HepG2 (cell line): ENCODE results near the gene KATNB1. TPM values are rescaled to one million over a fixed set of nuclear protein-coding genes. Genes with fewer than 3 reads are reported as not detected.
A peak's percentile ranks its signal among the peaks of the same experiment; 100 is the strongest.

ENCODE experiments used
- ATAC-seq: fragments of 200-7000 bp; cut with Tn5 transposase; 3 replicates; pipeline ENCODE4 v1.9.1; 2020; ENCODE audit warnings: mild to moderate bottlenecking, moderate library complexity
- BruUV-seq: library from RNA; stranded (reverse); fragments of 400-500 nt; replicated peaks from 2 replicates; lab custom pipeline; 2021; lab: Mats Ljungman, UMichigan
- CTCF ChIA-PET: fragments of 300-600 bp; formaldehyde crosslinking; extraction: SDS; loops from one replicate; lab custom pipeline; 2021; ENCODE audit warnings: low total read pairs, inconsistent platforms, low intra/inter-chr PET ratio; lab: Yijun Ruan, JAX
- POLR2A ChIA-PET: fragments of 350-600 bp; sonication (Branson Sonifier 250); formaldehyde crosslinking; loops from one replicate; lab custom pipeline; 2020; ENCODE audit warnings: antibody characterized with exemption, inconsistent platforms; lab: Yijun Ruan, JAX
- DNase-seq: peaks from one replicate; pipeline ENCODE4 v3.0.0-alpha.2; 2015; ENCODE audit warnings: low spot score
- FAIRE-seq: peaks from 3 replicates; lab custom pipeline; 2011; peaks lifted over from hg19 to GRCh38; lab: Jason Lieb, UNC
- H2AFZ ChIP-seq: one replicate; pipeline ENCODE4 v1.6.1; 2011; ENCODE audit warnings: low read length, inconsistent platforms
- H3K27ac ChIP-seq: fragments of 300-600 bp; 3 replicates; pipeline ENCODE4 v1.8.0; 2011; ENCODE audit warnings: mixed run types, mild to moderate bottlenecking, mixed read lengths, low read length, inconsistent platforms; ENCODE audit not compliant: insufficient read depth; ENCODE audit errors: extremely low read length
- H3K27me3 ChIP-seq, 2 experiments: fragments of 200-600 bp in 1 of 2; 2 replicates in 1 of 2; 3 replicates in 1 of 2; pipeline versions ENCODE4 v1.6.0 to v1.8.0; 2011; ENCODE audit warnings: low read length in 2 of 2, mild to moderate bottlenecking in 2 of 2, moderate library complexity in 2 of 2, inconsistent platforms in 1 of 2; ENCODE audit not compliant: insufficient read depth in 2 of 2, control insufficient read depth in 1 of 2
- H3K36me3 ChIP-seq, 2 experiments: fragments of 200-600 bp in 1 of 2; replicated peaks in 1 of 2; 2 replicates in 1 of 2; 3 replicates in 1 of 2; pipeline versions ENCODE4 v1.5.1 to v1.8.0; 2011; ENCODE audit warnings: low read length in 2 of 2, inconsistent platforms in 1 of 2; ENCODE audit not compliant: insufficient read depth in 2 of 2, control insufficient read depth in 1 of 2
- H3K4me1 ChIP-seq: 2 replicates; pipeline ENCODE4 v1.5.1; 2012; ENCODE audit warnings: low read length, inconsistent platforms; ENCODE audit not compliant: insufficient read depth
- H3K4me2 ChIP-seq: 2 replicates; pipeline ENCODE4 v1.6.0; 2011; ENCODE audit warnings: low read depth, low read length, inconsistent platforms
- H3K4me3 ChIP-seq, 3 experiments: fragments of 200-600 bp in 1 of 3; sonication (generic), shearing (Covaris generic) in 1 of 3; replicated peaks in 1 of 3; 2 replicates each; pipeline ENCODE4 v1.5.1; 2011 to 2016; ENCODE audit warnings: low read length in 3 of 3, inconsistent platforms in 2 of 3, low read depth in 2 of 3, mild to moderate bottlenecking in 2 of 3, control low read depth in 1 of 3, mixed read lengths in 1 of 3; ENCODE audit not compliant: insufficient read depth in 1 of 3
- H3K79me2 ChIP-seq: one replicate; pipeline ENCODE4 v1.6.1; 2011; ENCODE audit warnings: low read length, inconsistent platforms; ENCODE audit not compliant: insufficient read depth
- H3K9ac ChIP-seq: 2 replicates; pipeline ENCODE4 v1.6.0; 2011; ENCODE audit warnings: mild to moderate bottlenecking, low read depth, low read length, inconsistent platforms; ENCODE audit not compliant: insufficient read depth
- H3K9me3 ChIP-seq: 2 replicates; pipeline ENCODE4 v1.5.1; 2012; ENCODE audit warnings: mild to moderate bottlenecking, low read length
- H4K20me1 ChIP-seq: 2 replicates; pipeline ENCODE4 v1.6.0; 2011; ENCODE audit warnings: inconsistent platforms, mild to moderate bottlenecking, low read length, moderate library complexity; ENCODE audit not compliant: insufficient read depth
- ARID2 ChIP-seq: sonication (generic); formaldehyde crosslinking; IDR thresholded peaks from 2 replicates; pipeline ENCODE4 v1.8.1; 2022; ENCODE audit warnings: mild to moderate bottlenecking, missing genetic modification reagents, borderline replicate concordance
- CBX1 ChIP-seq: IDR thresholded peaks from one replicate; pipeline ENCODE4 v1.6.1; 2016; ENCODE audit warnings: antibody characterized with exemption, low read depth
- CBX2 ChIP-seq, 2 experiments: fragments of 200-600 bp in 1 of 2; sonication (generic); formaldehyde crosslinking in 1 of 2; IDR thresholded peaks; 2 replicates each; pipeline versions ENCODE4 v1.7.0 to v1.8.1; 2018 to 2022; ENCODE audit warnings: low read depth in 2 of 2, low read length in 1 of 2, mild to moderate bottlenecking in 1 of 2, missing genetic modification reagents in 1 of 2
- EED ChIP-seq: sonication (generic); formaldehyde crosslinking; IDR thresholded peaks from 2 replicates; pipeline ENCODE4 v1.5.0; 2020; ENCODE audit warnings: mild to moderate bottlenecking, missing genetic modification reagents
- HOXA5 ChIP-seq: sonication (generic); formaldehyde crosslinking; IDR thresholded peaks from 2 replicates; pipeline ENCODE4 v1.4.0; 2020; ENCODE audit warnings: missing genetic modification reagents
- JUN ChIP-seq: sonication (generic); formaldehyde crosslinking; IDR thresholded peaks from 2 replicates; pipeline ENCODE4 v1.4.0; 2020; ENCODE audit warnings: mild to moderate bottlenecking, missing genetic modification reagents
- LCORL ChIP-seq, 2 experiments: fragments of 450-650 bp in 1 of 2; sonication (generic) in 1 of 2; formaldehyde crosslinking in 1 of 2; IDR thresholded peaks; 2 replicates each; pipeline versions ENCODE4 v1.5.0 to v1.6.1; 2017 to 2020; ENCODE audit warnings: antibody characterized with exemption in 1 of 2, missing genetic modification reagents in 1 of 2
- MYNN ChIP-seq: sonication (generic); formaldehyde crosslinking; IDR thresholded peaks from 2 replicates; pipeline ENCODE4 v1.4.0; 2020; ENCODE audit warnings: mild to moderate bottlenecking, low read depth, missing genetic modification reagents
- PAF1 ChIP-seq: IDR thresholded peaks from 2 replicates; pipeline ENCODE4 v1.6.1; 2016; ENCODE audit warnings: missing genetic modification reagents, missing compliant biosample characterization
- PRPF4 ChIP-seq: fragments of 200-400 bp; formaldehyde crosslinking; IDR thresholded peaks from 2 replicates; pipeline ENCODE4 v1.6.1; 2016; ENCODE audit warnings: low read length, low read depth; ENCODE audit not compliant: poor library complexity, severe bottlenecking
- RBM22 ChIP-seq: fragments of 200-400 bp; formaldehyde crosslinking; optimal IDR thresholded peaks from 2 replicates; pipeline ENCODE3; 2017; ENCODE audit warnings: mild to moderate bottlenecking, low read length, moderate library complexity
- RFX1 ChIP-seq: fragments of 450-650 bp; IDR thresholded peaks from 2 replicates; pipeline ENCODE4 v1.6.1; 2017
- SP2 ChIP-seq: sonication (generic); formaldehyde crosslinking; IDR thresholded peaks from 2 replicates; pipeline ENCODE4 v1.5.1; 2020; ENCODE audit warnings: mild to moderate bottlenecking, missing genetic modification reagents
- ZNF225 ChIP-seq: sonication (generic); formaldehyde crosslinking; IDR thresholded peaks from 2 replicates; pipeline ENCODE4 v1.4.0; 2020; ENCODE audit warnings: mild to moderate bottlenecking, missing genetic modification reagents
- ZNF652 ChIP-seq: IDR thresholded peaks from 2 replicates; pipeline ENCODE4 v1.6.1; 2016; ENCODE audit warnings: low read depth, borderline replicate concordance
- ZNF703 ChIP-seq: sonication (generic); formaldehyde crosslinking; IDR thresholded peaks from 2 replicates; pipeline ENCODE4 v1.5.1; 2020; ENCODE audit warnings: missing genetic modification reagents, mild to moderate bottlenecking, moderate library complexity, borderline replicate concordance
- ZNF775 ChIP-seq: sonication (generic); formaldehyde crosslinking; IDR thresholded peaks from 2 replicates; pipeline ENCODE4 v1.4.0; 2020; ENCODE audit warnings: missing genetic modification reagents, mild to moderate bottlenecking, moderate library complexity, borderline replicate concordance
- ZNF780A ChIP-seq: sonication (generic); formaldehyde crosslinking; IDR thresholded peaks from 2 replicates; pipeline ENCODE4 v1.8.0; 2022; ENCODE audit warnings: mild to moderate bottlenecking, missing genetic modification reagents, moderate library complexity
- ZSCAN22 ChIP-seq: sonication (generic); formaldehyde crosslinking; IDR thresholded peaks from 2 replicates; pipeline ENCODE4 v1.4.0; 2020; ENCODE audit warnings: mild to moderate bottlenecking, missing genetic modification reagents
- WGBS: methylation state at CpG from one replicate; pipeline ENCODE4 v1.1.6; 2017; ENCODE audit warnings: low lambda C conversion rate; 5-methylcytosine and 5-hydroxymethylcytosine counted together
- in situ Hi-C: cut with HindIII; loops from 2 replicates; pipeline ENCODE4 v1.10.0; 2017; ENCODE audit warnings: low pct_unique_long_range_greater_than_20kb; ENCODE audit not compliant: extremely low pct_ligation_motif_present
- intact Hi-C: fragments of 100-400 bp; cut with micrococcal nuclease; formaldehyde crosslinking; loops from one replicate; pipeline ENCODE4 v1.10.0; 2022; ENCODE audit not compliant: unreplicated experiment
- polyA plus RNA-seq, 8 experiments: library from polyadenylated mRNA; depleted of rRNA in 3 of 8; stranded (reverse) in 7 of 8; unstranded in 1 of 8; fragments of >200 nt; fragmentation: Illumina TruSeq in 4 of 8; extraction: Trizol in 4 of 8; gene quantifications; 2 replicates each; pipeline versions ENCODE4 v1.2.1 to v1.2.3, GENCODE V29; 2011 to 2016; ENCODE audit warnings: low read depth in 4 of 8, missing spikeins in 1 of 8, mixed read lengths in 1 of 8; ENCODE audit not compliant: insufficient read depth in 1 of 8
- total RNA-seq, 5 experiments: library from RNA; depleted of rRNA; stranded (reverse); fragments of >200 nt; fragmentation: Illumina TruSeq; extraction: Trizol; gene quantifications; 2 replicates each; pipeline ENCODE4 v1.2.3, GENCODE V29; 2016; ENCODE audit warnings: low read depth in 1 of 5
- TF ChIP-seq, protein P1 (sequence below): conservative IDR thresholded peaks from 2 replicates; pipeline ENCODE4 v1.6.1; 2018; ENCODE audit warnings: missing genetic modification reagents
- TF ChIP-seq, protein P2 (sequence below): sonication (generic); formaldehyde crosslinking; IDR thresholded peaks from 2 replicates; pipeline ENCODE4 v1.4.0; 2020; ENCODE audit warnings: missing genetic modification reagents, borderline replicate concordance
- TF ChIP-seq, protein P3 (sequence below): sonication (generic); IDR thresholded peaks from 2 replicates; pipeline ENCODE4 v1.6.1; 2016; ENCODE audit warnings: low read depth, borderline replicate concordance

The KATNB1 gene
- total and polyA plus RNA-seq, 2 of the 13 experiments (the other 11 are each of a cell fraction or from before 2014, with no cell fraction given): 31.5 to 43.5 TPM

DNA sequence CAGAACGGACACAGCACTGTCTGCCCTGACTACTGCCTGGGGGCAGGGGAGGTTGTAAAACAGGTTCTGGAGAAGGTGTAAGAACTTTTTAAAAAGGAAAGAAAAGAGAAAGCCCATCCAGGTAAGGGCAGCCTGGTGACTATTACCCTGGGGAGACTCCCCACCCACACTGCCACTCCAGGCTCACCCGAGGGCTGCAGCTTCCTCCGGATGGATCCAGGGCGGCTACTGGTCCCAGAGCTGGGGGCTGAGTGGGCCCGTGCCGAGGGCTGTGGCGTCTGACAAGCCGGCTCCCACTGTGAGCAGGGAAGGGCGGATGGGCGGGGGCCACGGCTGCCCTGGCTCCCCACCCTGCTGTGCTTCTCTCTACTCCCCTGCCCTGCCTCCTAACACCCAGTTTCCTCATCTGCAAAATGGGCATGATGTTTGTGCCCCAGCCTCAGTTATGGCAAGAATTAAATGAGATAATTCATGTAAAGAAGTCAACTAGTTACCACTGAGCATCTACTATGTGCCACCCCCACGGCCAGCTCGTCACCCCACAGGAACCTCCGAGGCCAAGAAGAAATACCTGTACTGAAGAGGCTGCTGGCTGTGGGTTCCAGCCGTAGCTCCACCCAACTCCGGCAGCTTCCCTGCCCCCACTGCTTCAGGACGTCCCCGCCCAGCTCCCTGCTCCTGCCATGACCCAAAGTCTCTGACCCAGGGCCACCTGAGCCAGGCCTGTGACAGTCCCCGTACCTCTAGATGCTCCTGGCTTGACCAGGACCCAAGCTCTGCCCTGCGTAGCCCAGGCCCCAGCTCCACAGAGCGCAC, 24.2 kb downstream of the KATNB1 start:
- ChIA-PET CTCF (interaction anchor here (1.1 kb wide), 1 partner anchor 22 kb away, joined by 3 read pairs; no protein-coding TSS in a partner anchor), POLR2A (interaction anchor here (1.2 kb wide), 1 partner anchor 22 kb away, joined by 3 read pairs; no protein-coding TSS in a partner anchor)
- no peaks in the 10 kb centered on the region for H3K79me2 ChIP-seq
- H3K27me3 ChIP-seq: no peaks in the 10 kb centered on the region
- H3K4me1 ChIP-seq: no peaks in the 10 kb centered on the region
- no peak overlapping the region for H3K4me2 ChIP-seq
- peaks cover 25 to 51% of the 10 kb centered on the region in 2 experiments for H3K36me3 ChIP-seq
- no peak for ATAC-seq
- H3K27ac ChIP-seq: no peak overlapping the region
- no peaks in the 10 kb centered on the region for H4K20me1 ChIP-seq
- 97% methylated on average over 20 of the region's 21 CpGs for WGBS
- H3K9me3 ChIP-seq: no peaks in the 10 kb centered on the region
- BruUV-seq: no TSS peak
- H3K9ac ChIP-seq: no peak overlapping the region
- no peak for FAIRE-seq
- DNase-seq: no peak
- no peak overlapping the region for H3K4me3 ChIP-seq
- H2AFZ ChIP-seq: no peak overlapping the region
- in situ Hi-C loops: loop anchor here (5.0 kb wide), 2 partner anchors 103 to 243 kb away; partner anchors contain the start of genes USB1 and ZNF319
- intact Hi-C loops: no loop called here
- no peak for TF ChIP-seq PAF1 (CRISPR knock-in tag)
- no peak for TF ChIP-seq ZNF225 (CRISPR knock-in tag)
- no peak for TF ChIP-seq HOXA5 (CRISPR knock-in tag)
- TF ChIP-seq CBX1: no peak
- no peak for TF ChIP-seq ZNF780A (CRISPR knock-in tag)
- TF ChIP-seq CBX2 (IDR thresholded peaks at IDR 0.05; ENCODE audit: low read depth, low read length): no peak
- no peak for TF ChIP-seq CBX2 (CRISPR knock-in tag; IDR thresholded peaks at IDR 0.05; ENCODE audit: low read depth)
- no peak for TF ChIP-seq ZSCAN22
- no peak for TF ChIP-seq SP2 (CRISPR knock-in tag)
- no peak for TF ChIP-seq ARID2 (CRISPR knock-in tag)
- TF ChIP-seq MYNN: no peak
- TF ChIP-seq, protein P1, sequence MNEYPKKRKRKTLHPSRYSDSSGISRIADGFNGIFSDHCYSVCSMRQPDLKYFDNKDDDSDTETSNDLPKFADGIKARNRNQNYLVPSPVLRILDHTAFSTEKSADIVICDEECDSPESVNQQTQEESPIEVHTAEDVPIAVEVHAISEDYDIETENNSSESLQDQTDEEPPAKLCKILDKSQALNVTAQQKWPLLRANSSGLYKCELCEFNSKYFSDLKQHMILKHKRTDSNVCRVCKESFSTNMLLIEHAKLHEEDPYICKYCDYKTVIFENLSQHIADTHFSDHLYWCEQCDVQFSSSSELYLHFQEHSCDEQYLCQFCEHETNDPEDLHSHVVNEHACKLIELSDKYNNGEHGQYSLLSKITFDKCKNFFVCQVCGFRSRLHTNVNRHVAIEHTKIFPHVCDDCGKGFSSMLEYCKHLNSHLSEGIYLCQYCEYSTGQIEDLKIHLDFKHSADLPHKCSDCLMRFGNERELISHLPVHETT (CRISPR knock-in tag): no peak
- no peak for TF ChIP-seq LCORL (IDR thresholded peaks at IDR 0.05)
- no peak for TF ChIP-seq LCORL (CRISPR knock-in tag; IDR thresholded peaks at IDR 0.05)
- TF ChIP-seq PRPF4: no peak
- TF ChIP-seq, protein P2, sequence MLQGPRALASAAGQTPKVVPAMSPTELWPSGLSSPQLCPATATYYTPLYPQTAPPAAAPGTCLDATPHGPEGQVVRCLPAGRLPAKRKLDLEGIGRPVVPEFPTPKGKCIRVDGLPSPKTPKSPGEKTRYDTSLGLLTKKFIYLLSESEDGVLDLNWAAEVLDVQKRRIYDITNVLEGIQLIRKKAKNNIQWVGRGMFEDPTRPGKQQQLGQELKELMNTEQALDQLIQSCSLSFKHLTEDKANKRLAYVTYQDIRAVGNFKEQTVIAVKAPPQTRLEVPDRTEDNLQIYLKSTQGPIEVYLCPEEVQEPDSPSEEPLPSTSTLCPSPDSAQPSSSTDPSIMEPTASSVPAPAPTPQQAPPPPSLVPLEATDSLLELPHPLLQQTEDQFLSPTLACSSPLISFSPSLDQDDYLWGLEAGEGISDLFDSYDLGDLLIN (CRISPR knock-in tag): no peak
- no peak for TF ChIP-seq EED (CRISPR knock-in tag)
- TF ChIP-seq RBM22: peak; percentile 63
- TF ChIP-seq JUN: no peak
- no peak for TF ChIP-seq RFX1
- no peak for TF ChIP-seq ZNF775
- TF ChIP-seq, protein P3, sequence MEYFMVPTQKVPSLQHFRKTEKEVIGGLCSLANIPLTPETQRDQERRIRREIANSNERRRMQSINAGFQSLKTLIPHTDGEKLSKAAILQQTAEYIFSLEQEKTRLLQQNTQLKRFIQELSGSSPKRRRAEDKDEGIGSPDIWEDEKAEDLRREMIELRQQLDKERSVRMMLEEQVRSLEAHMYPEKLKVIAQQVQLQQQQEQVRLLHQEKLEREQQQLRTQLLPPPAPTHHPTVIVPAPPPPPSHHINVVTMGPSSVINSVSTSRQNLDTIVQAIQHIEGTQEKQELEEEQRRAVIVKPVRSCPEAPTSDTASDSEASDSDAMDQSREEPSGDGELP: no peak
- TF ChIP-seq ZNF703 (CRISPR knock-in tag): no peak
- TF ChIP-seq ZNF652: no peak
